Measurements from ENCODE around the gene PTPRN2.
"Not testable (repeated sequence)": the region's sequence is repeated elsewhere in the genome, so short reads cannot be mapped to it uniquely, and the experiment has no call there.

The PTPRN2 gene

DNA sequence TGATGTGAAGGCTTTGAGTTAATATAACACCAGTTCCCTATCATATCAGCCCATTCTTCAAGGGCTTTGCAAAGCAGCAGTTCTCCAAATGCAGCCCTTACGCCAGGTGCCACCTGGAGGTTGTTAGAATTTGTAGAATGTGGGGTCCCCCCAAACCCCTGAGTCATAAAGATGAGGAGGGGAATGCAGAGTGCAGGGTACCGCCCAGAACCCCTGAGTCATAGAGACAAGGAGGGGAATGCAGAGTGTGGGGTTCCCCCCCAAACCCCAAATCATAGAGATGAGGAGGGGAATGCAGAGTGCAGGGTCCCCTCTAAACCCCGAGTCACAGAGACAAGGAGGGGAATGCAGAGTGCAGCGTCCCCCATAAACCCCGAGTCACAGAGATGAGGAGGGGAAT is 605.8 kb downstream of the PTPRN2 start:
- H3K9ac ChIP-seq (ENCODE audit: low read length), result no peak overlapping the region
- no peaks in the 10 kb centered on the region for H3K4me1 ChIP-seq (ENCODE audit: insufficient read depth, low read length)
- H3K36me3 ChIP-seq (ENCODE audit: insufficient read depth, low read length), result no peaks in the 10 kb centered on the region
- H3K27me3 ChIP-seq (ENCODE audit: control insufficient read depth in 1 of 2, insufficient read depth in 2 of 2, low read length in 2 of 2), result no peaks in the 10 kb centered on the region
- no peaks in the 10 kb centered on the region for H3K9me3 ChIP-seq (ENCODE audit: low read length)
- no peak overlapping the region for H3K4me3 ChIP-seq (ENCODE audit: low read depth in 1 of 2, low read length in 2 of 2)
- no peak overlapping the region for H3K27ac ChIP-seq (ENCODE audit: low read depth, low read length)

DNA sequence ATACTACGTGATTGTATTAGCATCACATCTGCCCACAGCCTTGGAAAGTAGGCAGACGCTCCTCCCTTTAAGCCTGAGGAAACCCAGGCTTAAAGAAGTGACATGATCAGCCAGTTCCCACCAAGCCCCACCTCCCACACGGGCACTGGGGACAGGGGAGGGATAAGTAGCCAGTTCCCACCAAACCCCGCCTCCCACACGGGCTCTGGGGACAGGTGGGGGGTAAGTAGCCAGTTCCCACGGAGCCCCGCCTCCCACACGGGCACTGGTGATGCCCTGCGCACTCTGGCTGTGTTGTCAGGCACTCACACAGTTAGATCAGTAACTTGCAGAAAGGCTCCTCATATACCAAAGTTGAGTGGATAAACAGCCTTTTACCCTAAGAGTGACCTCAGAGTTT is 606.8 kb downstream of the PTPRN2 start:
- Histone ChIP-seq H3K4me1 (ENCODE audit: insufficient read depth, low read length) (no peaks in the 10 kb centered on the region), H3K27ac (ENCODE audit: low read depth, low read length) (no peak overlapping the region), H3K36me3 (ENCODE audit: insufficient read depth, low read length) (no peaks in the 10 kb centered on the region), H3K27me3 (ENCODE audit: control insufficient read depth in 1 of 2, insufficient read depth in 2 of 2, low read length in 2 of 2) (no peaks in the 10 kb centered on the region), H3K4me3 (ENCODE audit: low read depth in 1 of 2, low read length in 2 of 2) (no peak overlapping the region), H3K9me3 (ENCODE audit: low read length) (no peaks in the 10 kb centered on the region), H3K9ac (ENCODE audit: low read length) (no peak overlapping the region)

DNA sequence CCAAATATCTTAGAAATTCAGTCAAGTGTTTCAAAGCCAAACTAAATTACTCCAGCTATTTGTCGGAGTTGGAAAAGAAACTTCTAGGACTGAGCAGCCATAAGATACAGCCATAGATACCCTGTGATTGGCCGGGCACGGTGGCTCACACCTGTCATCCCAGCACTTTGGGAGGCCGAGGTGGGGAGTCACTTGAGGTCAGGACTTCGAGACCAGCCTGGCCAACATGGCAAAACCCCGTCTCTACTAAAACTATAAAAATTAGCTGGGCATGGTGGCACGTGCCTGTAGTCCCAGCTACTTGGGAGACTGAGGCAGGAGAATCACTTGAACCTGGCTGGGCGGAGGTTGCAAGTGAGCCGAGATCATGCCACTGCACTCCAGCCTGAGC is 607.3 kb downstream of the PTPRN2 start:
- not testable (repeated sequence) for H3K9me3 ChIP-seq (ENCODE audit: low read length); H3K27me3 ChIP-seq (ENCODE audit: control insufficient read depth in 1 of 2, insufficient read depth in 2 of 2, low read length in 2 of 2); H3K4me1 ChIP-seq (ENCODE audit: insufficient read depth, low read length); H3K36me3 ChIP-seq (ENCODE audit: insufficient read depth, low read length); H3K27ac ChIP-seq (ENCODE audit: low read depth, low read length); H3K9ac ChIP-seq (ENCODE audit: low read length); H3K4me3 ChIP-seq (ENCODE audit: low read depth in 1 of 2, low read length in 2 of 2)

DNA sequence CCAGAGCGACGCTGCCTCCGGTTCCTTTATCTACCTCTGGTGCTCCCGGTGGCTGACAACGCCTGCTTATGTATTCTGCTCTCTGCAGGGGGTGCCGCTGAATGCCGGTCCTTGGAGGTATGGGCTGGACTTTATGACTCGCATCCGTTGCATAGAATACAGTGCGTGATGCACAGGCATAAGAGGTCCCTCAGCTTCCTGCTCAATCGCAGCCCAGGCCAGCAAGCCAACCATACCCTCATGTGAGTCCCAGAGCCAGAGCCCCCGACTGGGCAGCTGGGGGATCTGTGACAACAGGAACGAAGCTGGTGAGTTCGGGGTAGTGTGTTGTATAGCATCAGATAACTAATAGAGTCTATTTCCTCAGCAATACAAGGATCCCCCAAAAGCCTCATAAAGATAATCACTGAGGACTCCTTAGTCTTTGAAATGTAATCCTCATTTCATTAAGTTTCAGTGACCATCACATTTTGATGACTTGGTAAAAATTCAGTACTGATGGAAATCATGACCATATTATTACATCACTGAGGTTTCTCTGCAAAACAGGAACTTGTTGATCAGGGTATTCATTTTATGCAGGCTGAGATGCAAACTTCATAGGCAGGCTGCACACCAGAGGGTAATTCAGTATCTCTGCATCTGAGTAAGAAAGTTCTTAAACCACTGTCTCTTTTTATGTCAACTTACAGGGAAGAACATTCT is 607.8 kb downstream of the PTPRN2 start:
- Histone ChIP-seq H3K9me3 (ENCODE audit: low read length) (no peaks in the 10 kb centered on the region), H3K27ac (ENCODE audit: low read depth, low read length) (no peak overlapping the region), H3K36me3 (ENCODE audit: insufficient read depth, low read length) (no peaks in the 10 kb centered on the region), H3K4me3 (ENCODE audit: low read depth in 1 of 2, low read length in 2 of 2) (no peak overlapping the region), H3K9ac (ENCODE audit: low read length) (no peak overlapping the region), H3K4me1 (ENCODE audit: insufficient read depth, low read length) (no peaks in the 10 kb centered on the region), H3K27me3 (ENCODE audit: control insufficient read depth in 1 of 2, insufficient read depth in 2 of 2, low read length in 2 of 2) (no peaks in the 10 kb centered on the region)

DNA sequence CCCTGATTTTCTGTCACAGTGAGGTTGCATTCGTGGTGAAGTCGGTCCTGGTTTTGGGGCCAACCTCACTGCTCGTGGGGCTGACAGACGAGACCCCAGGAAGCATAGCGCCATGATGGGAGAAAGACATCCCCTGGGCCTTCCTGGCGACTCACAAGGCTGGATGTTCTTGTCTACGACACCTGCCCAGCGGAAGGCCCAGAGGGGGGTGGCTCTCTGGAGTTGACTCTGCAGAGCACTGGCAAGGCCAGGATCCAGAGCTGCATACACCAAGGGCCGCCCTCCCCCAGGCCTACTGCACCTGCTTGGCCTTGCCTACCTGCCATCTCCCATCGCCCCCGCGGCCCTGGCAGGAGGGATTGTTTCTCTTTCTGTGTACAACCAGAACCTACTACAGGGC is 608.9 kb downstream of the PTPRN2 start:
- Histone ChIP-seq H3K27ac (ENCODE audit: low read depth, low read length) (no peak overlapping the region), H3K9me3 (ENCODE audit: low read length) (peaks cover 4% of the 10 kb centered on the region), H3K4me1 (ENCODE audit: insufficient read depth, low read length) (no peaks in the 10 kb centered on the region), H3K9ac (ENCODE audit: low read length) (no peak overlapping the region), H3K36me3 (ENCODE audit: insufficient read depth, low read length) (no peaks in the 10 kb centered on the region), H3K27me3 (ENCODE audit: control insufficient read depth in 1 of 2, insufficient read depth in 2 of 2, low read length in 2 of 2) (no peaks in the 10 kb centered on the region), H3K4me3 (ENCODE audit: low read depth in 1 of 2, low read length in 2 of 2) (no peak overlapping the region)

DNA sequence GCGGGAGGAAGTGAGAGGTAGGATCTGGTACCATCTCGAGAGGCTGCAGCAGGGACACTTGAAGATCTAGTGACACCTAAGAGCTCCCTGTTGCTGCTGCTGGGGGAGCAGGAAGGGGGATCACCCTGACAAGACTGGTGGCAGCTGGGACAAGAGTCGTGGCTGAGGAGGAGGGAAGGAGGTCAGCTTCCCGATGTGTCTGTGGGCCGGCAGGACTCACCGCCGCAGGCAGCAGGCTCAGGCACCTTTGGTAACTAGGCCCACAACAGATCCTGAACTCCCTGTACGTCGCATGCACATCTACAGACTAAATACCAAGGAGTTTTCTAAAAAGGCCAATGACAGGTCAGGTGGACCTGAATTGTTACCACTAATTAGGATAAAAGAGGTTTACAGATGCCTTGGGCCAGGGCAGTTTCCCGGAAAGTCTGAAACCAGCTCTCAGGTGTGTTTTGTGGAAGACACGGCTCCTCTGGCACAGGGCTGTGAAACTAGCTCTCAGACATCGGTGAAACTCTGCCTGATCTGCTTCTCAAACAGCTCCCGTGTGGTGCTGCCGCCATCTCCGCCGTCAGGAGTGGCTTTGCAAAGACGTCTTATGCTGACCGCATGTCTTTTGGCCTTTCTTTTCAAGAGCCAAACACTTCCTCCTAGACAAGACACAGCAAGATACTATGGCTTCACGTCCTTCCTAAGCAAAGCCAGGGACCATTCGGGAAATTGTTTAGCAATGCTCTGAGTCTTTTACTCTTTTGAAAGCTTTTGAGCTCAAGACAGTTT is 609.7 kb downstream of the PTPRN2 start:
- peaks cover 4% of the 10 kb centered on the region for H3K9me3 ChIP-seq (ENCODE audit: low read length)
- H3K27me3 ChIP-seq (ENCODE audit: control insufficient read depth in 1 of 2, insufficient read depth in 2 of 2, low read length in 2 of 2), result no peaks in the 10 kb centered on the region
- H3K9ac ChIP-seq (ENCODE audit: low read length), result no peak overlapping the region
- H3K4me3 ChIP-seq (ENCODE audit: low read depth in 1 of 2, low read length in 2 of 2), result no peak overlapping the region
- H3K4me1 ChIP-seq (ENCODE audit: insufficient read depth, low read length), result no peaks in the 10 kb centered on the region
- no peaks in the 10 kb centered on the region for H3K36me3 ChIP-seq (ENCODE audit: insufficient read depth, low read length)
- H3K27ac ChIP-seq (ENCODE audit: low read depth, low read length), result no peak overlapping the region

DNA sequence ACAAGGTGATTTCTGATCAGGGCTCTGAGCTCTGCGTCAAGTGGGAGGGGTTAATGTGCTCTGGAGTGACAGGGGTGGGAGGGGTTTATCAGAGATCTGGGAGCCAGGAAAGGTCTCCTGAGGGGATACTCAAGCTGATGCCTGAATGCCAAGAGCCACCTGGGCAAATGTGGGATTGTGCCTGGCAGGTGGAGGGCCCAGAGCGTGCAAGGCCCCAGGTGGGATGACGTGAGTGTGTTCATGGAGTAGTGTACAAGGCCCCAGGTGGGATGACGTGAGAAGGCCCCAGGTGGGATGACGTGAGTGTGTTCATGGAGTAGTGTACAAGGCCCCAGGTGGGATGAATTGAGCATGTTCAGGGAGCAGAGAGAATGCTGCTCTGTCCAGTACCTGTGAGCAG is 610.3 kb downstream of the PTPRN2 start:
- Histone ChIP-seq H3K9me3 (ENCODE audit: low read length) (peaks cover 4% of the 10 kb centered on the region), H3K36me3 (ENCODE audit: insufficient read depth, low read length) (no peaks in the 10 kb centered on the region)

DNA sequence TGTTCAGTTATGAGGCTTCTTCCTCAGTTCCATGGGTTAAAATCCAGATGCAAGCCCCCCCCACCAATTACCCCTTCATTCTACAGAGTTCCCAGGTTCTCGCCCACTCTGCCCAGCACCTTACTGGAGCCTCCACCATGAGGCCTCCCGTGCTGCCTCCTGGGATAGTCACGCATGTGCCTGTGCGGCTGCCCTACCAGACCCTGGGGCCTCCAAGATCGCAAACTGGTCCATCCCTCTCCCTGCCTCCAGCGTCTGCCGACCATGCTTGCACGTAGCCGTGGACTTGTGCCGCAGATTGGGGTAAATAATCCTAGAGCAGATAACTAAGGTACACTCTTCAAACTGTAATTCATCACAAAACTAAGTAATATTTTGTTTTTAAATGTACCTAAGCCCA is 611.2 kb downstream of the PTPRN2 start:
- Histone ChIP-seq H3K27ac (ENCODE audit: low read depth, low read length) (no peak overlapping the region), H3K9ac (ENCODE audit: low read length) (no peak overlapping the region), H3K4me1 (ENCODE audit: insufficient read depth, low read length) (no peaks in the 10 kb centered on the region), H3K9me3 (ENCODE audit: low read length) (peaks cover 4% of the 10 kb centered on the region), H3K36me3 (ENCODE audit: insufficient read depth, low read length) (no peaks in the 10 kb centered on the region), H3K27me3 (ENCODE audit: control insufficient read depth in 1 of 2, insufficient read depth in 2 of 2, low read length in 2 of 2) (no peaks in the 10 kb centered on the region), H3K4me3 (ENCODE audit: low read depth in 1 of 2, low read length in 2 of 2) (no peak overlapping the region)

More for the DNA sequence above, 610.3 kb downstream of the PTPRN2 start:
- no peaks in the 10 kb centered on the region for H3K4me1 ChIP-seq (ENCODE audit: insufficient read depth, low read length)
- H3K27me3 ChIP-seq (ENCODE audit: control insufficient read depth in 1 of 2, insufficient read depth in 2 of 2, low read length in 2 of 2), result no peaks in the 10 kb centered on the region
- H3K4me3 ChIP-seq (ENCODE audit: low read depth in 1 of 2, low read length in 2 of 2), result no peak overlapping the region
- H3K27ac ChIP-seq (ENCODE audit: low read depth, low read length), result no peak overlapping the region
- no peak overlapping the region for H3K9ac ChIP-seq (ENCODE audit: low read length)

DNA sequence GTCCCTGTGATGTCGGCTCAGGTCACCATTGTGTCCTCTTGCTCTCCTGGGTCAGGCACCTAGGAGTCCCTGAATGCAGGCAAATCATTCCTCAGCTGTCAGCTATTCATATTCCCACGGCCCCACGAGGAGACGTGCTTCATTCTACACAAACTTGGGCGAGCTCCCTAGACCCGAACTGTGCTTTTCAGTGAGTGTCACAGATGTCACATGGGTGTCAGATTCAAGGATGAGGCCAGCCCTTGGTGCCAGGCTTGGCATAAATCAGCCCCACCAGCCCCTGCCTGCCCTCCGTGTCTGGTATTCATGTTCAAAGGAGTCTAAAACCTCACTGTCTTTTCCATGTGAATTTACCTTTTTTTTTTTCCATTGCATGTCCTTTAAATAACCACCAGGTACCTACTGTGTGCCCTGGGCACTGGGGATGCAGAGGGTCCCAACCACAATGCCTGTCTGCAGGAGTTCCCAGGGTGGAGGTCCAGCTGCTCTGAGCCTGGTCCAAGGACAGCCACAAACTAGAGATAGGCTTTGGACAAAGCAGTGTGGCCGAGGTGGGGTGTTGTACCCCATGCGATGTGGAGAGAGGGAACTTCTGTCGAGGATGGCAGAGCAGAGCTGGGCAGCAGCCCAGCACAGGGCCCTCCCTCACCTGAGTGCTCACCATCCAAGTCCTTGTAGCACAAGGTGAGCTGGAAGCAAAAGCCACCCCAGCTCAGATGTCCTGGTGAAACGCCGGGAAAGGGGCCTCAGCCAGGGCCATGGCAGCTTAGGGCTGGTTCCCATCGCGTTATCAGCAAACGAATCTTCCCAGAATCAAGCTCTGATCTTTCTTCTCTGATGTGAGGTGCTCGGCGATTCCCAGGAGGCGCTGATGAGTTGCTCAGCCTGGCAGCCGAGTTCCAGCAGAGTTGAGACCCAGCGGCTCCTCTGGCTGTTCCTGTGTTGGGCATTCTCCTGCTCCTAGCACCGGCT is 611.9 kb downstream of the PTPRN2 start:
- H3K27me3 ChIP-seq (ENCODE audit: control insufficient read depth in 1 of 2, insufficient read depth in 2 of 2, low read length in 2 of 2), result no peaks in the 10 kb centered on the region
- no peak overlapping the region for H3K27ac ChIP-seq (ENCODE audit: low read depth, low read length)
- no peaks in the 10 kb centered on the region for H3K4me1 ChIP-seq (ENCODE audit: insufficient read depth, low read length)
- H3K36me3 ChIP-seq (ENCODE audit: insufficient read depth, low read length), result no peaks in the 10 kb centered on the region
- H3K4me3 ChIP-seq (ENCODE audit: low read depth in 1 of 2, low read length in 2 of 2), result no peak overlapping the region
- H3K9ac ChIP-seq (ENCODE audit: low read length), result no peak overlapping the region
- H3K9me3 ChIP-seq (ENCODE audit: low read length), result peaks cover 4% of the 10 kb centered on the region

DNA sequence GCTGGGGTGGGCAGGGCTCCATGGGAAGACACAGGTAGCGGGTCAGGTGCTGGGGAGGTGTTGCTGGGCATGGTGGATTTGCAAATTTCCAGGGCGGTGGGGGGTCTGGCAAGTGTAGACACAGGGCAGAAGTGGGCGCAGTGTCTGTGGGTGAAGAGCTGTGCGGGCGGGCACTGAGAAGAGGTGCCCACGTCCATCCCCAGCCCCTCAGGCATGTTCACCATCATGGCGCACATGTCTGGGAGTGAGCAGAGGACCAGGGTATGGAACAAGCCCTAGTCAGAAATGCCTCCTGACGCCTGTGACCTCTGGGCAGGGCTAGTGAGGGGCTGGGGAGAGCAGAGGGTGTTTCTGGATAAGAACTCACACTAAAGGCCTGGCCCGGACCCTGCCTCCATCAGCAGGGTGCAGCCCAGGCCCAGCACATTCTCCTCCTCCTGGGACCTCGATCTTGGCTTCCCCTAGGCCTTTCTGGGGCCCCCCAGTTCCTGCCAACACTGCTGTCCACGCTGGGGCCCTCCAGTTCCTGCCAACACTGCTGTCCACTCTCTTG is 612.9 kb downstream of the PTPRN2 start:
- Histone ChIP-seq H3K4me3 (ENCODE audit: low read depth in 1 of 2, low read length in 2 of 2) (no peak overlapping the region), H3K9ac (ENCODE audit: low read length) (no peak overlapping the region), H3K4me1 (ENCODE audit: insufficient read depth, low read length) (no peaks in the 10 kb centered on the region), H3K27me3 (ENCODE audit: control insufficient read depth in 1 of 2, insufficient read depth in 2 of 2, low read length in 2 of 2) (no peaks in the 10 kb centered on the region), H3K9me3 (ENCODE audit: low read length) (peaks cover 4% of the 10 kb centered on the region), H3K27ac (ENCODE audit: low read depth, low read length) (no peak overlapping the region), H3K36me3 (ENCODE audit: insufficient read depth, low read length) (no peaks in the 10 kb centered on the region)

All from muscle layer of colon (tissue), 2 donors.